Measurements from ENCODE around the gene TNXB.
"Not testable (repeated sequence)": the region's sequence is repeated elsewhere in the genome, so short reads cannot be mapped to it uniquely, and the experiment has no call there.

- TF ChIP-seq NANOG (IDR thresholded peaks at IDR 0.05; ENCODE audit: borderline replicate concordance); CTCF (conservative IDR thresholded peaks at IDR 0.05; ENCODE audit: low read depth in 2 of 2); POLR2AphosphoS5 (IDR thresholded peaks at IDR 0.05; ENCODE audit: low read depth); EZH2 (IDR thresholded peaks at IDR 0.05; ENCODE audit: low read depth, unreplicated experiment); REST (IDR thresholded peaks at IDR 0.05; ENCODE audit: unreplicated experiment); EZH2phosphoT487 (IDR thresholded peaks at IDR 0.05; ENCODE audit: unreplicated experiment); JUNB (IDR thresholded peaks at IDR 0.05; ENCODE audit: unreplicated experiment); ZNF114 (CRISPR knock-in tag; IDR thresholded peaks at IDR 0.05); CREB1 (CRISPR knock-in tag; IDR thresholded peaks at IDR 0.05; ENCODE audit: low read depth): not testable (repeated sequence)
These were observed 73.7 kb downstream of the TNXB start for GRCh38 chr6:32035283-32036013.
